ENCODE data around the gene KDM4C.

GRCh38 chr9:7051711-7052110 lies 293.9 kb downstream of the KDM4C start:
- TF ChIP-seq CTCF (IDR thresholded peaks at IDR 0.05; ENCODE audit: borderline replicate concordance, extremely low read depth, low read length, poor library complexity, severe bottlenecking) (no peak), EZH2 (IDR thresholded peaks at IDR 0.05; ENCODE audit: borderline replicate concordance, low read depth, low read length, severe bottlenecking) (no peak)

All from DND-41 (cell line).